Measurements from ENCODE around the gene FBLN1.
"Not testable (repeated sequence)": the region's sequence is repeated elsewhere in the genome, so short reads cannot be mapped to it uniquely, and the experiment has no call there.

GRCh38 chr22:45494306-45494705 is 8.4 kb upstream of the FBLN1 start:
- not testable (repeated sequence) for TF ChIP-seq EP300, CTCF, POLR2A (IDR thresholded peaks at IDR 0.05)
